ENCODE results near the gene AMOTL2.

AMOTL2 gene

GRCh38 chr3:134378818-134379217 is 4.6 kb upstream of the AMOTL2 start:
- DNase-seq (ENCODE audit: low read depth in 2 of 2), result no peak

GRCh38 chr3:134378384-134378783 is 4.1 kb upstream of the AMOTL2 start:
- no peak for DNase-seq (ENCODE audit: low read depth in 2 of 2)

- DNase-seq (ENCODE audit: low read depth in 2 of 2), result no peak
Measured at GRCh38 chr3:134377896-134378295, 3.6 kb upstream of the AMOTL2 start.

- no peak for DNase-seq (ENCODE audit: low read depth in 2 of 2)
Measured at GRCh38 chr3:134376786-134377426, 2.7 kb upstream of the AMOTL2 start.

- no peak for DNase-seq (ENCODE audit: low read depth in 2 of 2)
Measured at GRCh38 chr3:134376385-134376765, 2.1 kb upstream of the AMOTL2 start.

- DNase-seq (ENCODE audit: low read depth in 2 of 2), result no peak
Measured at GRCh38 chr3:134375582-134376384, 1.5 kb upstream of the AMOTL2 start.

GRCh38 chr3:134374791-134375581 is 739 bp upstream of the AMOTL2 start:
- DNase-seq (ENCODE audit: low read depth in 2 of 2), result no peak

- DNase-seq (ENCODE audit: low read depth in 2 of 2), result peak; percentile 81 to 83
Measured at GRCh38 chr3:134373271-134374104, 759 bp downstream of the AMOTL2 start.

GRCh38 chr3:134372396-134373270 is 1.6 kb downstream of the AMOTL2 start:
- no peak for DNase-seq (ENCODE audit: low read depth in 2 of 2)

GRCh38 chr3:134371542-134372324 is 2.5 kb downstream of the AMOTL2 start:
- DNase-seq (ENCODE audit: low read depth in 2 of 2), result no peak

- DNase-seq (ENCODE audit: low read depth in 2 of 2), result no peak
Measured at GRCh38 chr3:134370611-134371531, 3.4 kb downstream of the AMOTL2 start.

- no peak for DNase-seq (ENCODE audit: low read depth in 2 of 2)
Measured at GRCh38 chr3:134369861-134370596, 4.2 kb downstream of the AMOTL2 start.

- DNase-seq (ENCODE audit: low read depth in 2 of 2), result no peak
Measured at GRCh38 chr3:134369231-134369741, 5.0 kb downstream of the AMOTL2 start.

- no peak for DNase-seq (ENCODE audit: low read depth in 2 of 2)
Measured at GRCh38 chr3:134368751-134369105, 5.5 kb downstream of the AMOTL2 start.

- DNase-seq (ENCODE audit: low read depth in 2 of 2), result no peak
Measured at GRCh38 chr3:134367869-134368750, 6.1 kb downstream of the AMOTL2 start.

- no peak for DNase-seq (ENCODE audit: low read depth in 2 of 2)
Measured at GRCh38 chr3:134366928-134367811, 7.1 kb downstream of the AMOTL2 start.
